Ectodermal cell (in vitro differentiated cells): ENCODE data around the gene MAT1A.
"Not testable (repeated sequence)": the region's sequence is repeated elsewhere in the genome, so short reads cannot be mapped to it uniquely, and the experiment has no call there.

Experiments
- H3K27ac ChIP-seq: 2 replicates; pipeline ENCODE4 v1.7.0; 2013; ENCODE audit warnings: mild to moderate bottlenecking, low read depth, low read length; ENCODE audit not compliant: insufficient read depth, poor library complexity, severe bottlenecking
- H3K27me3 ChIP-seq: 2 replicates; pipeline ENCODE4 v1.7.0; 2013; ENCODE audit warnings: mild to moderate bottlenecking, low read length; ENCODE audit not compliant: insufficient read depth, control insufficient read depth, poor library complexity, severe bottlenecking
- H3K36me3 ChIP-seq: one replicate; pipeline ENCODE4 v1.7.0; 2013; ENCODE audit warnings: low read length; ENCODE audit not compliant: control insufficient read depth, insufficient read depth
- H3K4me1 ChIP-seq: one replicate; pipeline ENCODE4 v1.7.0; 2013; ENCODE audit warnings: low read length; ENCODE audit not compliant: control insufficient read depth, insufficient read depth
- H3K4me3 ChIP-seq: 2 replicates; pipeline ENCODE4 v1.7.0; 2013; ENCODE audit warnings: low read depth, low read length, control low read depth; ENCODE audit not compliant: insufficient read depth
- H3K9me3 ChIP-seq: 2 replicates; pipeline ENCODE4 v1.7.0; 2013; ENCODE audit warnings: mild to moderate bottlenecking, low read length, moderate library complexity; ENCODE audit not compliant: control insufficient read depth
- WGBS, 2 experiments: methylation state at CpG; one replicate each; pipeline ENCODE4 v1.1.7; 2013; ENCODE audit warnings: missing lambda C conversion rate in 2 of 2; 5-methylcytosine and 5-hydroxymethylcytosine counted together

The MAT1A gene

DNA sequence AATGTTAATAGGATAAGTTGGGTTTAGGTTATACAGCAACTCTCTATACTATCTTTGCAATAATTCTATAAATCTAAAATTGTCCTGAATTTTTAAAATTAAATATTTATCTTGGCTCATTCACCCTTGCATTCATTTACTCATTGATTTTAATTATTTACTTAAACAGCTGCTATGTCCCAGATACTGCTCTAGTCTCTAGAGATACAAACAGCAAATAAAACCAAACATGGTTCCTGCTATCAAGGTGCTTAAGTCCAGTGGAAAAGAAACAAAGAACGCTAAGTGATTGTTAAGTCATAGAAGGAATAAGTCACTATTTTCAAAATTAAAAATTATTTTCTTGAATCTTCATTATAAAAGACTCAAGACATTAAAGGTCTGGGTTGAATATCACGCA is 29.9 kb upstream of the MAT1A start:
- no peak overlapping the region for H3K27ac ChIP-seq
- H3K4me1 ChIP-seq, result no peaks in the 10 kb centered on the region
- no peaks in the 10 kb centered on the region for H3K36me3 ChIP-seq
- WGBS, 2 experiments, result 95 to 100% methylated on average over 1 to 2 of the region's 2 CpGs
- H3K27me3 ChIP-seq, result no peaks in the 10 kb centered on the region
- no peak overlapping the region for H3K4me3 ChIP-seq
- no peaks in the 10 kb centered on the region for H3K9me3 ChIP-seq

DNA sequence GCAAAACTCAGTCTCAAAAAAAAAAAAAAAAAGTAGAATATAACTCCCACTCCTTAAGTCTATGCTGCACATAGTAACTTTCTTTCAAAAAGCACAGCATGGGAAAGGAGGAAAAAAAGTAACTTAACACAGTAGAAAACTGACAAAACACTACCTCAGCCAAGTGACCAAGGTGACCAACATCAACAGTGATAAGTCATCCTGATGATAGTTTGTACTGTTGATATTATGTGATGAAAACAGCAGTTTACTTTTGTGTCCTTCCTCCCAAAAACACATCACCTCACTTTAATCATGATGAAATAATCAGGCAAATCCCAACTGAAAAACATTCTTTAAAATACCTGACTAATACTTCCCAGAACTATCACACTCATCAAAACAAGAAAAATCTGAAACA is 29.3 kb upstream of the MAT1A start:
- Histone ChIP-seq H3K36me3 (no peaks in the 10 kb centered on the region), H3K4me3 (no peak overlapping the region), H3K27ac (no peak overlapping the region), H3K27me3 (no peaks in the 10 kb centered on the region), H3K9me3 (no peaks in the 10 kb centered on the region), H3K4me1 (no peaks in the 10 kb centered on the region)

DNA sequence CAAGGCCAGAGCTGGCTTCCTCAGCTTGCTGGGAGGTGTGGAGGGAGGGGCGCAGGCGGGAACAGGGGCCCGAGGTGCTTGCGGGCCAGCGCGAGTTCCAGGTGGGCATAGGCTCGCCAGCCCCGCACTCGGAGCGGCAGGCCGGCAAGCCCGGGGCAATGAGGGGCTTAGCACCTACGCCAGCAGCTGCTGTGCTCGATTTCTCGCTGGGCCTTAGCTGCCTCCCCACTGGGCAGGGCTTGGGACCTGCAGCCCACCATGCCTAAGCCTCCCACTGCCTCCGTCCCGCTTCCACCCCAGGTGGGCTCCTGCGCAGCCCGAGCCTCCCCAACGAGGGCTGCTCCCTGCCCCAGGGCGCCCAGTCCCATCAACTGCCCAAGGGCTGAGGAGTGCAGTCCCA is 25.9 kb upstream of the MAT1A start:
- H3K36me3 ChIP-seq, result no peaks in the 10 kb centered on the region
- H3K4me1 ChIP-seq, result no peaks in the 10 kb centered on the region
- no peak overlapping the region for H3K27ac ChIP-seq
- H3K27me3 ChIP-seq, result no peaks in the 10 kb centered on the region
- WGBS, 2 experiments, result 95 to 96% methylated on average over 21 of the region's 21 CpGs
- H3K4me3 ChIP-seq, result no peak overlapping the region
- H3K9me3 ChIP-seq, result no peaks in the 10 kb centered on the region

DNA sequence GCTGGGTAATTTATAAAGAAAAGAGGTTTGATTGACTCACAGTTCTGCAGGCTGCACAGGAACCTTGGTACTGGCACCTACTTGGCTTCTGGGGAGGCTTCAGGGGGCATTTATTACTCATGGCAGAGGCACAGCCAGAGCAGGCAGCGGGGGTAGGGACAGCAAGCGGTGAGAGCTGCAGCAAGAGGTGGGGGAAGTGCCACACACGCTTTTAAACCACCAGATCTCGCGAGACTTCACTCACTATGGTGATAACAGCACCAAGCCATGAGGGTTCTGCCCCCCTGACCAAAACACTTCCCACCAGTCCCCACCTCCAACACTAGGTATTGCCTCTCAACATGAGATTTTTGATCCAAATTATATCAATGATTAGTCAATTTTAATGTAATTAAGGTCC is 24.1 kb upstream of the MAT1A start:
- Histone ChIP-seq H3K9me3 (no peaks in the 10 kb centered on the region), H3K27ac (no peak overlapping the region), H3K4me1 (no peaks in the 10 kb centered on the region), H3K4me3 (no peak overlapping the region), H3K27me3 (no peaks in the 10 kb centered on the region), H3K36me3 (no peaks in the 10 kb centered on the region)
- 89 to 93% methylated on average over 5 of the region's 5 CpGs for WGBS, 2 experiments

DNA sequence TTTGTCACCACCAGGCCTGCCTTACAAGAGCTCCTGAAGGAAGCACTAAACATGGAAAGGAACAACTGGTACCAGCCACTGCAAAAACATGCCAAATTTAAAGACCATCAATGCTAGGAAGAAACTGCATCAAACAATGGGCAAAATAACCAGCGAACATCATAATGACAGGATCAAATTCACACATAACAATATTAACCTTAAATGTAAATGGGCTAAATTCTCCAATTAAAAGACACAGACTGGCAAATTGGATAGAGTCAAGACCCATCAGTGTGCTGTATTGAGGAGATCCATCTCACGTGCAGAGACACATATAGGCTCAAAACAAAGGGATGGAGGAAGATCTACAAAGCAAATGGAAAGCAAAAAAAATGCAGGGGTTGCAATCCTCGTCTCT is 16.5 kb upstream of the MAT1A start:
- H3K27ac ChIP-seq, H3K9me3 ChIP-seq, H3K36me3 ChIP-seq, H3K27me3 ChIP-seq, H3K4me1 ChIP-seq, H3K4me3 ChIP-seq: not testable (repeated sequence)
- 81 to 87% methylated on average over 3 of the region's 3 CpGs for WGBS, 2 experiments

DNA sequence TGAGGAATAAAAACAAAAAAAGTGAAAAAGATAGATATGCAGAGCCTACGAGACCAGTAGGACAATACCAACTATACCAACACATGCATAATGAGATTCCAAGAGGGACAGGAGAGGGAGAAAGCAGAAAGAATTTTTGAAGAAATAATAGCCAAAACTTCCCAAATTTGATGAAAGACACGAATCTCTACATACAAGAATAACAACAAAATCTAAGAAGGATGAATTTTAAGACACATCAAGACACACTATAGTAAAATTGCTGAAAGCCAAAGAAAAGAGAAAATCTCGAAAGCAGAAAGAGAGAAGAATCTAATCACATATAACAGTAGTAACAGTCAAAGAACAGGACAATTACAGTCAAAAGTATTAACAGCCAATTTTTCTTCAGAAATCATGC is 7.5 kb upstream of the MAT1A start:
- Histone ChIP-seq H3K4me3 (no peak overlapping the region), H3K4me1 (no peaks in the 10 kb centered on the region), H3K27ac (no peak overlapping the region), H3K27me3 (no peaks in the 10 kb centered on the region), H3K9me3 (no peaks in the 10 kb centered on the region), H3K36me3 (no peaks in the 10 kb centered on the region)
- 100% methylated on average over 1 of the region's 3 CpGs; no CpG with 5 or more reads in 1 of the 2 experiments for WGBS, 2 experiments

DNA sequence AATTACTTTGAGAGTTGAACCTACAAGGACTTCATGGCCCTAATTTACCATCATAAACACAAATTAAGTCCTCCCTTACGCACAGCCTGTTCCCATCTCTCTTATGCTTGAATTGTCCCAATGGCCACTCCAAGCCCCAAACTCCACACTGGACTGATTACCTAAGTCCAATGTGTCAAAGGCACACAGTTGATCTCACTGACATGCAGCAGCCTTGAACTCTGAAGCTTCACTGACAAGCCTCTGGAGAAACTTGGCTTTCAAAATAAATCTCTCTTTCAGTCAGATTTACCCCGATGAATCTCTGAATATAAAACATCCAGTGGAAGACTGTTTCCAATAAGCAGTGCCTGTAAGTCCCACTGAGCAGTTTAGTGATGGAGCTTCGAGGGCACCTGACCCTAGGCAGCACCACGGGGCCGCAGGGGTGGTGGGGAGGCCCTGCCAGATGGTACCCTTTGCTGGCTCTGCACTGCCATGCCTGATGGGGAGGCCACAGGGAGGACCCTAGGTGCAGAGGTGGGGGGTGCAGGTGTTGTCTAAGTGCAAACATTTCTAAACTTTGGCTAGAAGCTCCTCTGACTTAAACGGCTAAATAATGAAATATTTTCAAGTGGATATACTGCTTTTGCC is 3.3 kb upstream of the MAT1A start:
- H3K27me3 ChIP-seq, result no peaks in the 10 kb centered on the region
- no peak overlapping the region for H3K27ac ChIP-seq
- WGBS, 2 experiments, result 96 to 99% methylated on average over 6 of the region's 6 CpGs
- no peaks in the 10 kb centered on the region for H3K36me3 ChIP-seq
- no peaks in the 10 kb centered on the region for H3K4me1 ChIP-seq
- H3K9me3 ChIP-seq, result no peaks in the 10 kb centered on the region
- H3K4me3 ChIP-seq, result no peak overlapping the region

DNA sequence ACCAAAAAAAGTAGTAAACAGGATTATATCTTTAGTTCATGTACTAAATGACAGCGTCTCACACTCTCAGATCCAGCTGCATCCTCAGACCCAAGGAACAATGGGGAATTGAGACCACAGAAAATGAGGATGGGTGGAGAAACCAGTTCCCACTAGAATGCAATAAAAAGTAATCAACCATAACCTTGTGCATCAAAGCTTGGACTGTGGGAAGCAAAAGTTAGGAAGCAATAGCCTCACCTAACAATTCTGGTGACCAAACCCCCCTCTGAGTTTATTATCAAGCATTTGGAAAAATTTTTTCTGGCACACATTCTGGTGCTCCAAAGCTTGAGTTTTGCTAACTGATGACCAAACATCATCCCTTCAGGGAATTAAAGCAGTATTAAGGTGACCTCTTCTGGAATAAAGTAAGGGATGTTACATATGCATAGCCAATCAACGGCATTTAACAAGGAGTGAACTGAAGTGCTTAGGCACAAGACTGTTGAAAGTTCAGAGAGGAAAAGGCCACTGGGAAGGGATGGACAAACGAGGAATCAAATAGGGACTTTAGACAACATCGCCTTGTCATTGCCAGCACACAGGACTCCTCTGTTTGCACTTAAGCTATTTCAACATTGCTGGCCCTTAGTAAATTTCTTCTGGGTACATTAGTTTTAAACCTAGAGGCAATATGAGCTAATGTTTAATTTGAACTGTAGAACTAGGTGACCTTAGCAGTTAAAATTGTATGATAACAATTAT is 1.2 kb upstream of the MAT1A start:
- Histone ChIP-seq H3K9me3 (no peaks in the 10 kb centered on the region), H3K36me3 (no peaks in the 10 kb centered on the region), H3K27ac (no peak overlapping the region), H3K4me3 (no peak overlapping the region), H3K4me1 (no peaks in the 10 kb centered on the region), H3K27me3 (no peaks in the 10 kb centered on the region)
- WGBS, 2 experiments, result 96% methylated on average over 4 of the region's 4 CpGs

DNA sequence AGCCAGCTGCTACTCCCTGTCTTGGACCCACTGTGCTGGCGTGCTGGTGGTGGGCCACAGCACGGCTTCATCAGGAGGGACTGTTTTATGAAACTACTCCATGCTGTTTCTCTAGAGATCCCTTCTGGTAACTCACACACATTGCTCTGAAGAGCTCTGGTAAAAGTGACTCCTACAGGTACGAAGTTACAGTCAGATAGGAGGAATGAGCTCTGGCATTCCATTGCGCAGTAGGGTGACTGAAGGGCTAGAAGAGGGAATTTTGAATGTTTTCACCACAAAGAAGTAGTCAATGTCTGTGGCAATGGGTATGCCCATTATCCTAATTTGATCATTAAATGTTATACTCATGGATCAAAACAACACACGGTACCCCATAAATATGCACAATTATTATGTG is 609 bp downstream of the MAT1A start:
- H3K27ac ChIP-seq, result no peak overlapping the region
- 94 to 97% methylated on average over 5 of the region's 5 CpGs for WGBS, 2 experiments
- no peaks in the 10 kb centered on the region for H3K36me3 ChIP-seq
- H3K9me3 ChIP-seq, result no peaks in the 10 kb centered on the region
- H3K27me3 ChIP-seq, result no peaks in the 10 kb centered on the region
- H3K4me3 ChIP-seq, result no peak overlapping the region
- no peaks in the 10 kb centered on the region for H3K4me1 ChIP-seq

DNA sequence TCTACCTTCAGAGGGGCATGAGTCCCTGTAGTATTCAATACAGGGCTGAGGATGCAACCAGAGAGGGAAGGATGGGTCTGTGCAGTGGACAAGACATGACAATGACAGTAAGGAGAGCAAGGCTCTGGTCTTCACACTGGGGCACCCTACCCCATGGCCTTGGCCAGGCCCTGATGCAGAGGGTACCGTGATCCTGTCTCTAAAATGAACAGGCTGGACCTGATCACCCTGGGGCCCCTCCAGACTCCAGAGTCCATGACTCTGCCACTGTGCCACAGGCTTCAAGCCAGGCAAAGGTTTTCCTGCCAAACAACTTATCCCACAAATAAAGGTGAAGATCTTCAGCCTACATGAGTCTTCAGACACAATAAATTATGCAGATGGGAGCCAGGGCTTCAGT is 4.9 kb downstream of the MAT1A start:
- Histone ChIP-seq H3K27ac (no peak overlapping the region), H3K36me3 (no peaks in the 10 kb centered on the region), H3K27me3 (no peaks in the 10 kb centered on the region), H3K9me3 (no peaks in the 10 kb centered on the region), H3K4me3 (no peak overlapping the region), H3K4me1 (no peaks in the 10 kb centered on the region)
- WGBS, 2 experiments, result 88 to 93% methylated on average over 1 of the region's 1 CpG
